ENCODE data around the gene CDH12.

DNA sequence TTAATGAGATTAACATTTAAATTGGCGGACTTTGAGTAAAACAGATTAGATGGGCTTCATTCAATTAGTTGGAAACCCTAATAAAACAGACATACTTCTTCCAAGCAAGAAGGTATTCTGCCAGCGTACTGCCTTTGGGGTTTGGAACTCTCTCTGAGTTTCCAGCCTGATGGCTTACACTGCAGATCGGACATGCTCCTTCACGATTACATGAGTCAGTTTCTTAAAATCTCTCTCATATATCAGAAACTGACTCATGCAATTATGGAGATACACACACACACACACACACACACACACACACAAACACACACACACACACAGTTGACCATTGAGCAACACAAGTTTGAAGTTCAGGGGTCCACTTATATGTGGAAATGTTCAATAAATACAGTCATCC, 789.4 kb downstream of the CDH12 start:
- no peak for TF ChIP-seq YY1 (IDR thresholded peaks at IDR 0.05)
- no peak for TF ChIP-seq EGR1 (IDR thresholded peaks at IDR 0.05; ENCODE audit: low read depth in 2 of 2)
